ENCODE measurements around the gene HELLS.
"Not testable (repeated sequence)": the region's sequence is repeated elsewhere in the genome, so short reads cannot be mapped to it uniquely, and the experiment has no call there.

Gene HELLS

GRCh38 chr10:94545391-94546048 is at the start of gene HELLS:
Gene HELLS (plus strand): TSS chr10:94545788. CDS start chr10:94545922, 134 bp downstream.
- peak; percentile 76 for DNase-seq (ENCODE audit: low read depth)

DNA sequence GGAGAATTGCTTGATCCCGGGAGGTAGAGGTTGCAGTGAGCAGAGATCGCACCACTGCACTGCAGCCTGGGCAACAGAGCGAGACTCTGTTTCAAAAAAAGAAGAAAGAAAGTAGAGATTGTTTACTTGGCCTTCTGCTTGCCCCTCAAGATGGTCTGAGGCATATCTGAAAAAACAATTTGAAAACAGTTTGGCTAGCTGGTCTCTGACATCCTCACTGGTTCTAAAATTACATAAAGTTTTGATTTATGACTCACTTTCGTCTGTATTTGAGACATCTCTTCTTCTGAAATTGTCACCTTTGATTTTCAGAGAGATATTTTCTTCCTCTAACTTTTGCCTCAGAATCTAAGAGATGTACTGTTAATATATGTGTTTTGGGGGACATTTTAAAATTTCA is 49.6 kb upstream of the HELLS start:
- no peak for DNase-seq (ENCODE audit: low read depth)

- DNase-seq (ENCODE audit: low read depth): no peak
These were observed 48.9 kb upstream of the HELLS start for GRCh38 chr10:94496646-94497045.

DNA sequence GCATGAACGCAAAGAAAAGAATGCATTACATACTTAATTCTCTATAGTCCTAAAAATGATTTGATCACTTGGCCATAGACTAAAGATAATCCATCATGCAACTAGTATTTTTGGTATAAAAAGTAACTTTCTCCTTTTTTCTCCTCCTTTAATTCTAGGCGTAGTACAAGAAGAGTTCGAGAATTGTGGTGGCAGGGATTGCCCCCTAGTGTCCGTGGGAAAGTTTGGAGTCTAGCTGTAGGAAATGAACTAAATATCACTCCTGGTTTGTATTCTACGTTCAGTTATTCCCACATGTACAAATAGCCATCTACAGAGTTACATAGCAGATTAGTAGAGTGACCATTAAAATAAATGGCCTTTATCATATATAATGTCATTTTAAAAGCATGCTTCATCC is 45.5 kb upstream of the HELLS start:
- DNase-seq (ENCODE audit: low read depth): peak; percentile 4

DNA sequence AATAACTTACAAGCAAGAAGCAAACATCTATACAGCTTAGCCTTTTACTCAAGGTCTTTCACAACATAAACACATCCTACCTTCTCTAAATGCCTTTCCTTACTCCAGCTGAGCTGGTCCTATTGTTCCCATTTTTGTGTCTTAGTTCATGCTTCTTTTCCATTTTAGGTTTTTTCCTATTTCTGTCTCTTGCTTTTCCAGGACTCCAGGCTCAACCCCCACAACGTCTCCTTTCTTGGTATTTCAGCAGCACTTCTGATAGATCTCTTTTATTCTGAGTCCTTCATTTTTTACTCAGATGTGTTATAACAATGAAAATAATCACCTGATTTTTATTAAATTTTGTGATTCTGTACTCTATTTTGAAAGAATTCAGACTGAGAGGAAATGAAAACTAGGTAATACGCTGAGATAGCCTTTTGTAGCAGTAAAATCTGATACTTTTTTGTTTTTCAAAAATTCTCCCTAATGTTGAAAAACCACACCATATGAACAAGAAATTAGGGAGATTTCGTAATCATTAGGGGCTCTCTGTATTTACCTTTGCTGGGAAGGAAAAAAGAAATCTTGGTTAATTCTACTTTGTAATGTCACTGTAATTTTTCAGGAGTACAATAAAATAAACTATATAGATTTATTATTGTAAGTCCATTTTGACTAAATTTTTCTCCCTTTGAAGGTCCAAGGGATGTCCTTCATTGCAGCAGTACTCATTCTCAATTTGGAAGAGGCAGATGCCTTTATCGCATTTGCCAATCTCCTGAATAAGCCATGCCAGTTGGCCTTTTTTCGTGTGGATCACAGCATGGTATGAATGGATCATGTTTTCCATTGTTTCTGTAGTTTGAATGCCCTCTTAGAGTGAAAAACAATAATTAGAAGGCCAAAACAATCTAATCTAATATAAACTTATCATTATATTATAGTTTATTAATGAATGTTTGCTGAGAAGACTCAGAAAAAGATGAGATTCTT is 24.0 kb upstream of the HELLS start:
- no peak for DNase-seq (ENCODE audit: low read depth)

- DNase-seq (ENCODE audit: low read depth): peak; percentile 56
These were observed 21.4 kb upstream of the HELLS start for GRCh38 chr10:94524146-94524545.

DNA sequence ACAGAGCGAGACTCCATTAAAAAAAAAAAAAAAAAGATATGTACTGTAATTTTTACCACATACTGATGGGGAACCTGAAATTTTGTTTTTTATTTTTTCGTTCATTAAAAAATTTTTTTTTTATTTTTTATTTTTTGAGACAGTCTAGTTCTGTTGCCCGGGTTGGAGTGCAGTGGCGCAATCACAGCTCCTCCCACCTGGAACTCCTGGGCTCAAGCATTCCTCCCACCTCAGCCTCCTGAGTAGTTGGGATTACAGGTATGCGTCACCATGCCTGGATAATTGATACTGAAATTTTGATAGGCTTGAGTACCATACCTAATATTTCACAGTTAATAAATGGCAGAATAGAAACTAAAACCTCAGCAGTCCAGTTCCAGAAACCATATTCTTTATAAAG is 20.9 kb upstream of the HELLS start:
- DNase-seq (ENCODE audit: low read depth): no peak

GRCh38 chr10:94531550-94531949 is 14.0 kb upstream of the HELLS start:
- DNase-seq (ENCODE audit: low read depth): not testable (repeated sequence)

DNA sequence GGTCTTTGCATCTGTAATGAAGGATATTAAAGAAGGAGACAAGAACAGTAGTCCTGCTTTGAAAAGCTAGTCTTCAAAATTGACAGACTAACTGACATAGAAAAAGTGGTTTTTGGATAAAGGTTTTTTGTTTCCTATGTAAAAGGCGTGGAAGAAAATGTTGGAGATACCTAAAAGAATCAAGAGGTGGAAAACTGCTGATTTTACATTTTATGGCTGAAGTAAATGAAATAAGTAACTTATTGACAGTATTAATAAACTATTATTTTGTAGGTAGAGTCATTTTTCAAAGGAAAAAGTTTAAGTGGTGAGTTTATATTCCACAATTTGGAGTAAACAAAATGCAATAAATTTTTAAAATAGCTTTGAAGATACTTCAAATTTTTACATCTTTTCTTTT is 12.6 kb upstream of the HELLS start:
- no peak for DNase-seq (ENCODE audit: low read depth)

DNA sequence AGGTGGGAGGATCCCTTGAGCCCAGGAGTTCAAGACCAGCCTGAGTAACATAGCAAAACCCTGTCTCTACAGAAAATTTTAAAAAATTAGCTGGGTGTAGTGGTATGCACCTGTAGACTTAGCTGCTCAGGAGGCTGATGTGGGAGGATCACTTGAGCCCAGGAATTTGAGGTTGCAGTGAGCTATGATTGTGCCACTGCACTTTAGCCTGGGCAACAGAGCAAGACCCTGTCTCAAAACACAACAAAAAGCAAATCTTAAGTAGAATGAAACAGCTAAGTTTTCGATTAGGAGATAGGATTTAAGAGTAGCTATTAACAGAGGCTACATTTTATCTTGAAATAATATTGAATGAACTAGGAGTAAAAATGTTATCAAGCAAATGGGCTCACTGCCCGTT is 3.3 kb upstream of the HELLS start:
- not testable (repeated sequence) for DNase-seq (ENCODE audit: low read depth)

DNA sequence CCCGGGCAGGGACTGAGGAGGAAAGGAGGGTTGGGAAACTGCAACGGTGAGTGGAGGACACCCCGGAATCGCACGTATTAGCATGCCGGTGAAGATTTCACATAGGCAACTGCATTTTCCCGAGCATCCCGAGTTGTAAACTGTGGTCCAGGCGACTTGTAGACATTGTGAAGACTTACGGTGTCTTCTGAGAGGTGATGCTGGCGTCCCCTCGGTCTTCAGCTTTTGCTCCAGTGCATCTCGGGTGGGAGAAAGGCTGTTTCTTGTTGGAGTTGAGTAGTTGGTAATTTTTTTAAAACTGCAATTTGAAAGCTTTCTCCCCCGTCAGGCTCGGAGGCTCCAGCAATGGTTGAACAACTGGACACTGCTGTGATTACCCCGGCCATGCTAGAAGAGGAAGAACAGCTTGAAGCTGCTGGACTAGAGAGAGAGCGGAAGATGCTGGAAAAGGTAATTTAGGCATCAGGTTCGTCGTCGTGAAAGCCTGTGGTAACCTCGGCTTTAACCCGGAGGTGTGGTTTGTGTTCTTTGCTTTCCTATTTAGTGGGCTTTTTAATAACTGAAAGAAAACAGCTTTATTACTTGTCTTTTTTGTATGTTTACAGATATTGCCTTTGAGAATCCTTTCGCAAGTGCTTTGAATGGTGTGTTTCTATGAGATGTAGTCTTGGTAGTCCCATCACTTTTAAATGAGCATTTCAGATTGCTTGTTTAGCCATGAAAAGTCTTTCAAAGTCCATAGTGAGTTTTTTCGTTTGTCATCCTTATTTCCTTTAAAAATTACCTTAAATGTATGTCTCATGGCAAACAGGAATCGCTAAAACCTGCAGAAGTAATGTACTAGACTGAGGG is 687 bp downstream of the HELLS start:
- DNase-seq (ENCODE audit: low read depth): peak; percentile 1

- DNase-seq (ENCODE audit: low read depth): peak; percentile 30
These were observed 1.3 kb downstream of the HELLS start for GRCh38 chr10:94546901-94547185.

GRCh38 chr10:94549221-94549620 is 3.6 kb downstream of the HELLS start:
- DNase-seq (ENCODE audit: low read depth): no peak

DNA sequence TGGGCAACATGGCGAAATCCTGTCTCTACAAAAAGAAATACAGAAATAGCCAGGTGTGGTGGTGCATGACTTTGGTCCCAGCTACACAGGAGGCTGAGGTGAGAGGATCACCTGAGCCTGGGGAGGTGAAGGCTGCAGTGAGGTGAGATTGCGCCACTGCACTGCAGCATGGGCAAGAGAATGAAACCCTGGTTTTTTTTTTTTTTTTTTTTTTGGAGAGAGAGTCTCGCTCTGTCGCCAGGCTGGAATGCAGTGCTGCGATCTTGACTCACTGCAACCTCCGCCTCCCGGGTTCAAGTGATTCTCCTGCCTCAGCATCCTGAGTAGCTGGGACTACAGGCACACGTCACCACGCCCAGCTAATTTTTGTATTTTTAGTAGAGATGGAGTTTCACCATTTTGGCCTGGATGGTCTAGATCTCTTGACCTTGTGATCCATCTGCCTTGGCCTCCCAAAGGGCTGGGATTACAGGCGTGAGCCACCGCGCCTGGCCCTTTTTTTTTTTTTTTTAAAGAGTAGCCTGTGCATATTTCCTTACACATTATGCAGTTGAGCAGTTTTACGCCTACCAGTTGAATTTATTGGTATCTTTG is 22.2 kb downstream of the HELLS start:
- DNase-seq (ENCODE audit: low read depth): not testable (repeated sequence)

GRCh38 chr10:94571081-94571480 is 25.5 kb downstream of the HELLS start:
- no peak for DNase-seq (ENCODE audit: low read depth)

GRCh38 chr10:94571528-94571927 is 25.9 kb downstream of the HELLS start:
- peak; percentile 3 for DNase-seq (ENCODE audit: low read depth)

DNA sequence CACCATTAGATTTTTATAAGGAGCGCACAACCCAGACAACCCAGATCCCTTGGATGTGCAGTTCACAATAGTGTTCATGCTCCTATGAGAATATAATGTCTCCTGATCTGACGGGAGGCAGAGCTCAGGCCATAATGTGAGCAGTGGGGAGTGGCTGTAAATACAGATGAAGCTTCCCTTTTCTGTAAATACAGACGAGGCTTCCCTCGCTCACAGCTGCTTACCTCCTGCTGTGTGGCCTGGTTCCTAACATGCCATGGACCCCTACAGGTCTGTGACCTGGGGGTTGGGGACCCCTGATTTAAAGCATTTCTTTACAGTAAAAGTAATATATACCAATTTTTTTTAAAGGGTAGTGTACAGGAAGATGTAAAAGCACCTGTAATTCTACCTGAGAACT is 33.2 kb downstream of the HELLS start:
- no peak for DNase-seq (ENCODE audit: low read depth)

DNA sequence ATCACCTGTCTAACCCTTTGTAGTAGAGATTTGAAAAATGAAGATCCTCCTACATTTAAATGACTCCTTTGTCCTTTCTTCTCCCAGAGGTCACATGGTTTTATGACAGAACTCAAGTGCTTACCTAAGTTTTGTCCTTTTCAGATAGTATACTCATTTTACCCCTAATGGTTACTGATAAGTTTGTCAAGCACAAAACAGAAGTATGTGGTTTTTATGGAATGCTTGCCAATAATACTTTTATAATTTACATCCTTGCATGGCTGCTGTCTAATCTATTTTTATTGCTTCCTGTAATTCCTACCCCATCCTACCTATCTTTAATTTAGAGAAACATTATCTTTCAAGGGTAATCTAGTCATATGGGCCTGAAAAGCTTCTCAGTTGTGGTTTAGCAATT is 37.5 kb downstream of the HELLS start:
- no peak for DNase-seq (ENCODE audit: low read depth)

- no peak for DNase-seq (ENCODE audit: low read depth)
These were observed 46.0 kb downstream of the HELLS start for GRCh38 chr10:94591461-94592205.

DNA sequence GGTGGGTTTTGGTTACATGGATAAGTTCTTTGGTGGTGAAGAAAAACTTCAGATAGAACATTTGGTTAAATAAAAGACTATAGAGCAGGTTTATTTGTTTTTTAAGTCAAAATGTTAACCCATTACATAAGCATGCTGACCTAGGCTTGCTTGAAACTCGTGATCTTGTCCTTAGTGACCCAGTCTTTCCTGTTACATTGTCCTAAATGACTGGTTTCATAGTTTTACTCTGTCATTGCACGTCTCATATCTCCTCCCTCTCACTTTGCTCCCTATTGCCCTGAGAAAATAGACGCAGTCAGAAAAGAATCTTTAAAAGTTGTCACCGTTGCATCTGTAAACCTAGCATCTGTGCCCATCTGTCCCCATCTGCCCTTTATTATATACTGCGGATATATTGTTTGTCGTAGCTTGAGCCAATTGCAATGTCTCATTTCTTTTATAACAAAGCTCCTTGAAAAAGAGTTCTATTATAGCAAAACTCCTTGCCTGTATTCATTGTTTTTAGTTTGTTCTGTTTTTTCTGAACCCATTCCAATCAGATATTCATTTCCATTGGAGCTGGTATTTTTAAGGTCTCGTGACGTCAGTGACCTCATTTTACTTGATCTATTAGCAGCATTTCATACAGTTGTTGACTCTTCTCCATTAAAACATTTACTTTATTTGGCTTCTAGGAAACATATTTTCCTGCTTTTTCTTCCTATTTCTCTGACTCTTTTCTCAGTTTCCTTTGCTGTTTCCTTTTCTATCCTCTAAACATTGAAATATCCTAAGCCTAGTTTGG is 57.3 kb downstream of the HELLS start:
- no peak for DNase-seq (ENCODE audit: low read depth)

DNA sequence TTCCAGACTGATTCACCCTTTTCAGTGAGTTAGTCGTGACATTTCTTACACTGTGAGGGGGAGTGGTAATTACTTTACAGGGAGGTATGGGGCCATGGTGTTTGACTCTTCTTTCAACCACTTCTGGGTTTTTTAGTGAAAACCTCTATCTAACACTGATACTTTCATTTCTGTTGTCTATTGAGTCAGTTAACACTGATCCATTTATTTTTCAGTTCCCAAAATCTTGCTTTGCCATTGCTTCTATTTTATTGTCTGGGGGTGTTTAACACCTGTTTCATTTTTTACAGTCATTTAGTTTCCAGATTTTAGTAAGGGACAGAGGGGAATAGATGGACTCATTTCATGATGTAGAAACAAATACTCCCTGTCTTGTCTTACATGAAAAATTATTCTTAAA is 61.5 kb downstream of the HELLS start:
- DNase-seq (ENCODE audit: low read depth): no peak
